CD14-positive monocyte (primary cell): Measurements from ENCODE around the gene G2E3. TPM values are rescaled to one million over a fixed set of nuclear protein-coding genes. Genes with fewer than 3 reads are reported as not detected.

Experiments used
- DNase-seq, 3 donors: peaks; one replicate each; pipeline ENCODE4 v3.0.0-alpha.2; 2011 to 2022
- H2AFZ ChIP-seq: 2 replicates; pipeline ENCODE4 v1.6.0; 2012; ENCODE audit warnings: mild to moderate bottlenecking, low read depth, low read length, inconsistent platforms; ENCODE audit not compliant: insufficient read depth, poor library complexity, severe bottlenecking
- H3K27ac ChIP-seq, 2 donors: 1 replicate in 1 of 2; 2 replicates in 1 of 2; pipeline ENCODE4 v1.5.1; 2012 to 2013; ENCODE audit warnings: low read length in 2 of 2, control low read depth in 1 of 2, inconsistent platforms in 1 of 2, low read depth in 1 of 2, mild to moderate bottlenecking in 1 of 2
- H3K27me3 ChIP-seq, 2 donors: one replicate each; pipeline versions ENCODE4 v1.6.0 to v1.6.1; 2011 to 2013; ENCODE audit warnings: low read length in 2 of 2; ENCODE audit not compliant: control insufficient read depth in 2 of 2, insufficient read depth in 2 of 2
- H3K36me3 ChIP-seq, 2 donors: replicated peaks in 1 of 2; 1 replicate in 1 of 2; 2 replicates in 1 of 2; pipeline versions ENCODE4 v1.5.1 to v1.6.1; 2012 to 2013; ENCODE audit warnings: low read length in 2 of 2, control low read depth in 1 of 2, inconsistent platforms in 1 of 2, mild to moderate bottlenecking in 1 of 2; ENCODE audit not compliant: insufficient read depth in 2 of 2, control insufficient read depth in 1 of 2
- H3K4me1 ChIP-seq, 2 donors: 1 replicate in 1 of 2; 2 replicates in 1 of 2; pipeline versions ENCODE4 v1.5.1 to v1.6.1; 2012 to 2013; ENCODE audit warnings: low read length in 2 of 2, control low read depth in 1 of 2, inconsistent platforms in 1 of 2, mild to moderate bottlenecking in 1 of 2, moderate library complexity in 1 of 2; ENCODE audit not compliant: insufficient read depth in 2 of 2, control insufficient read depth in 1 of 2
- H3K4me2 ChIP-seq: replicated peaks from 2 replicates; pipeline ENCODE3; 2012; ENCODE audit warnings: low read length, moderate library complexity, mild to moderate bottlenecking; ENCODE audit not compliant: poor library complexity, severe bottlenecking; ENCODE audit errors: extremely low read depth
- H3K4me3 ChIP-seq, 3 experiments: fragments of 200-600 bp in 1 of 3; sonication (generic) in 1 of 3; replicated peaks in 1 of 3; 1 replicate in 2 of 3; 2 replicates in 1 of 3; pipeline ENCODE4 v1.5.1; 2011 to 2013; ENCODE audit warnings: low read length in 3 of 3, mild to moderate bottlenecking in 3 of 3, control low read depth in 2 of 3, low read depth in 2 of 3, inconsistent platforms in 1 of 3, moderate library complexity in 1 of 3
- H3K79me2 ChIP-seq: 2 replicates; pipeline ENCODE4 v1.6.0; 2012; ENCODE audit warnings: mild to moderate bottlenecking, control low read depth, inconsistent platforms, low read length, moderate library complexity; ENCODE audit not compliant: insufficient read depth
- H3K9ac ChIP-seq: 2 replicates; pipeline ENCODE4 v1.6.0; 2017; ENCODE audit warnings: low read length, mild to moderate bottlenecking; ENCODE audit not compliant: insufficient read depth, poor library complexity, severe bottlenecking
- H3K9me3 ChIP-seq, 2 donors: replicated peaks in 1 of 2; 1 replicate in 1 of 2; 2 replicates in 1 of 2; pipeline versions ENCODE4 v1.5.1 to v1.6.1; 2012 to 2013; ENCODE audit warnings: low read length in 2 of 2, control low read depth in 1 of 2; ENCODE audit not compliant: control insufficient read depth in 1 of 2, insufficient read depth in 1 of 2
- H4K20me1 ChIP-seq: 2 replicates; pipeline ENCODE4 v1.6.0; 2012; ENCODE audit warnings: mild to moderate bottlenecking, low read length, control low read depth, moderate library complexity; ENCODE audit not compliant: insufficient read depth
- H3K27ac Mint-ChIP-seq, 7 donors: one replicate each; pipeline ENCODE4 v1.8.0; 2020; ENCODE audit warnings: mild to moderate bottlenecking in 7 of 7, mixed read lengths in 7 of 7, moderate library complexity in 6 of 7, inconsistent platforms in 2 of 7
- H3K27me3 Mint-ChIP-seq, 3 donors: one replicate each; pipeline ENCODE4 v1.8.0; 2021 to 2022; ENCODE audit warnings: low read depth in 3 of 3, mild to moderate bottlenecking in 3 of 3, mixed read lengths in 3 of 3, moderate library complexity in 3 of 3, inconsistent platforms in 1 of 3
- H3K36me3 Mint-ChIP-seq, 2 donors: one replicate each; pipeline ENCODE4 v1.8.0; 2020; ENCODE audit warnings: mixed read lengths in 2 of 2, inconsistent platforms in 1 of 2, mild to moderate bottlenecking in 1 of 2
- H3K4me1 Mint-ChIP-seq: one replicate; pipeline ENCODE4 v1.8.0; 2020; ENCODE audit warnings: mild to moderate bottlenecking, mixed read lengths
- H3K4me3 Mint-ChIP-seq, 2 donors: one replicate each; pipeline ENCODE4 v1.8.0; 2020; ENCODE audit warnings: mild to moderate bottlenecking in 2 of 2, mixed read lengths in 2 of 2, moderate library complexity in 1 of 2
- H3K9me3 Mint-ChIP-seq, 7 donors: one replicate each; pipeline ENCODE4 v1.8.0; 2020 to 2022; ENCODE audit warnings: mixed read lengths in 7 of 7, mild to moderate bottlenecking in 6 of 7, moderate library complexity in 6 of 7, inconsistent platforms in 2 of 7
- CTCF ChIP-seq: fragments of 200-600 bp; IDR thresholded peaks from one replicate; pipeline ENCODE4 v1.8.0; 2022; ENCODE audit warnings: antibody characterized with exemption, mild to moderate bottlenecking
- WGBS: methylation state at CpG from one replicate; pipeline ENCODE4 v1.1.5; 2013; ENCODE audit warnings: missing lambda C conversion rate; ENCODE audit not compliant: insufficient coverage; 5-methylcytosine and 5-hydroxymethylcytosine counted together
- intact Hi-C, 2 donors: fragments of 100-400 bp; cut with micrococcal nuclease; formaldehyde crosslinking; loops; one replicate each; pipeline versions ENCODE4 v1.15.0 to v1.15.1; 2023
- polyA plus RNA-seq, 3 donors: library from polyadenylated mRNA; depleted of rRNA in 1 of 3; unstranded in 2 of 3; stranded (reverse) in 1 of 3; fragments of 300-500 nt in 2 of 3; fragments of >200 nt in 1 of 3; fragmentation: Illumina TruSeq in 2 of 3; gene quantifications; 1 replicate in 2 of 3; 2 replicates in 1 of 3; pipeline ENCODE4 v1.2.3, GENCODE V29; 2012 to 2021

G2E3 gene
- polyA plus RNA-seq, 3 donors, result 5.6 to 12.1 (median 5.6) TPM

GRCh38 chr14:30547388-30548048 lies 11.4 kb upstream of the G2E3 start:
- Mint-ChIP-seq H3K27me3 (peaks cover 2 to 12% (median 11%) of the 10 kb centered on the region in 3 donors), H3K4me3 (no peak overlapping the region), H3K36me3 (no peaks in the 10 kb centered on the region), H3K4me1 (no peaks in the 10 kb centered on the region), H3K9me3 (peaks cover 0 to 11% (median 10%) of the 10 kb centered on the region in 7 donors), H3K27ac (no peak overlapping the region)
- H4K20me1 ChIP-seq, result no peaks in the 10 kb centered on the region
- no peak overlapping the region for H3K4me2 ChIP-seq
- H2AFZ ChIP-seq, result no peak overlapping the region
- no peaks in the 10 kb centered on the region for H3K79me2 ChIP-seq
- H3K27me3 ChIP-seq, result peaks cover 2 to 10% of the 10 kb centered on the region in 2 donors
- no peak for TF ChIP-seq CTCF
- H3K9ac ChIP-seq, result no peak overlapping the region
- intact Hi-C loops, result no loop called here
- no peak overlapping the region for H3K4me3 ChIP-seq
- H3K36me3 ChIP-seq, result no peaks in the 10 kb centered on the region
- no peak overlapping the region for H3K27ac ChIP-seq
- peaks cover 0 to 12% of the 10 kb centered on the region in 2 donors for H3K9me3 ChIP-seq
- WGBS, result 96% methylated on average over 35 of the region's 40 CpGs
- no peaks in the 10 kb centered on the region for H3K4me1 ChIP-seq
- DNase-seq, result no peak

- no peak overlapping the region for H3K4me3 Mint-ChIP-seq
- no peak for TF ChIP-seq CTCF
- Histone ChIP-seq H3K4me1 (no peaks in the 10 kb centered on the region), H3K27ac (no peak overlapping the region), H3K9ac (no peak overlapping the region), H3K4me2 (no peak overlapping the region), H3K79me2 (no peaks in the 10 kb centered on the region), H3K4me3 (no peak overlapping the region), H2AFZ (no peak overlapping the region), H4K20me1 (no peaks in the 10 kb centered on the region), H3K36me3 (no peaks in the 10 kb centered on the region), H3K27me3 (peaks cover 2 to 10% of the 10 kb centered on the region in 2 donors), H3K9me3 (peaks cover 0 to 12% of the 10 kb centered on the region in 2 donors)
- no peak for DNase-seq
- no peaks in the 10 kb centered on the region for H3K36me3 Mint-ChIP-seq
- intact Hi-C loops, result no loop called here
- H3K27me3 Mint-ChIP-seq, result peaks cover 4 to 12% (median 11%) of the 10 kb centered on the region in 3 donors
- peaks cover 0 to 11% (median 10%) of the 10 kb centered on the region in 7 donors for H3K9me3 Mint-ChIP-seq
- no peak overlapping the region for H3K27ac Mint-ChIP-seq
- H3K4me1 Mint-ChIP-seq, result peaks cover 2% of the 10 kb centered on the region
Measured at GRCh38 chr14:30550335-30550734, 8.6 kb upstream of the G2E3 start.
